WI38 (cell line): ENCODE measurements around the gene RNF145.
"Not testable (repeated sequence)": the region's sequence is repeated elsewhere in the genome, so short reads cannot be mapped to it uniquely, and the experiment has no call there.

Source experiments
- H3K4me3 ChIP-seq: 2 replicates; pipeline ENCODE4 v1.5.1; 2011; ENCODE audit warnings: low read depth, mild to moderate bottlenecking, control low read depth, low read length
- TF ChIP-seq, protein P1 (sequence below): IDR thresholded peaks from 2 replicates; pipeline ENCODE4 v1.5.1; 2012; ENCODE audit warnings: low read depth, mild to moderate bottlenecking, control low read depth, low read length

RNF145 gene

DNA sequence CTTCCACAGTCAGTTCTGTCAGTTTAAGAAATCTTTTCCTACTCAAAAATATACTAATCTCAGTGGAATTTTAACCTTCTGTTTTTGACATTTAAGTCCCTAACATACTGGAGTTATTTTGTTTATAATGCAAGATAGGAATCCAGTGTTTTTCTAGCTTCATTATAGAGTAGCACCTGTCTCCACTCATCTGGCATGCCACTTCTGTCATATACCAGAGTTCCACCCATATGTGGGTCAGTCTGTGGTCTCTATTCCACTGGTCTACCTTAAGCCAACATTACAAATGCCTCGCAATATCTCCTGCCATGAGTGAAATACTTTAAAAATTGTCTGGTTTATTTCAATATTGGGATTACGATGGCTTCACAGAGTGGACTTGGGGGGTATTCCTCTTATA is 42.9 kb downstream of the RNF145 start:
- TF ChIP-seq, protein P1, sequence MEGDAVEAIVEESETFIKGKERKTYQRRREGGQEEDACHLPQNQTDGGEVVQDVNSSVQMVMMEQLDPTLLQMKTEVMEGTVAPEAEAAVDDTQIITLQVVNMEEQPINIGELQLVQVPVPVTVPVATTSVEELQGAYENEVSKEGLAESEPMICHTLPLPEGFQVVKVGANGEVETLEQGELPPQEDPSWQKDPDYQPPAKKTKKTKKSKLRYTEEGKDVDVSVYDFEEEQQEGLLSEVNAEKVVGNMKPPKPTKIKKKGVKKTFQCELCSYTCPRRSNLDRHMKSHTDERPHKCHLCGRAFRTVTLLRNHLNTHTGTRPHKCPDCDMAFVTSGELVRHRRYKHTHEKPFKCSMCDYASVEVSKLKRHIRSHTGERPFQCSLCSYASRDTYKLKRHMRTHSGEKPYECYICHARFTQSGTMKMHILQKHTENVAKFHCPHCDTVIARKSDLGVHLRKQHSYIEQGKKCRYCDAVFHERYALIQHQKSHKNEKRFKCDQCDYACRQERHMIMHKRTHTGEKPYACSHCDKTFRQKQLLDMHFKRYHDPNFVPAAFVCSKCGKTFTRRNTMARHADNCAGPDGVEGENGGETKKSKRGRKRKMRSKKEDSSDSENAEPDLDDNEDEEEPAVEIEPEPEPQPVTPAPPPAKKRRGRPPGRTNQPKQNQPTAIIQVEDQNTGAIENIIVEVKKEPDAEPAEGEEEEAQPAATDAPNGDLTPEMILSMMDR: no peak
- no peak overlapping the region for H3K4me3 ChIP-seq

DNA sequence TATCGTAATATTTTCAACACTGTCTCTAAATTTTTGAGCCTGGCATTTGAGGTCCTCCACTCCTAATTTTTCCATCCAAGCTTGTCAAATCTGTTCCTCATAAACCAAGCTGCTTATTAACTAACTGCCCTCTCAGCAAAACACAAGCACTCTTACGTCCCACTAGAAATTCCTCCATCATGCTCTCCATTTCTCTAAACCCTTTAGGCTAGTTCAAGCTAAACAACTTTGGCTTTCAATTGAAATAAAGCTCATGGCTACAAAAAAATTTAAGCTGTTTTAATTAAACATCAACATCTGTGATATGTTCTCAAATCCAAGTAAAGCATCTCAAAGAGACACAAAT is 45.7 kb downstream of the RNF145 start:
- no peak overlapping the region for H3K4me3 ChIP-seq
- TF ChIP-seq, protein P1: no peak

DNA sequence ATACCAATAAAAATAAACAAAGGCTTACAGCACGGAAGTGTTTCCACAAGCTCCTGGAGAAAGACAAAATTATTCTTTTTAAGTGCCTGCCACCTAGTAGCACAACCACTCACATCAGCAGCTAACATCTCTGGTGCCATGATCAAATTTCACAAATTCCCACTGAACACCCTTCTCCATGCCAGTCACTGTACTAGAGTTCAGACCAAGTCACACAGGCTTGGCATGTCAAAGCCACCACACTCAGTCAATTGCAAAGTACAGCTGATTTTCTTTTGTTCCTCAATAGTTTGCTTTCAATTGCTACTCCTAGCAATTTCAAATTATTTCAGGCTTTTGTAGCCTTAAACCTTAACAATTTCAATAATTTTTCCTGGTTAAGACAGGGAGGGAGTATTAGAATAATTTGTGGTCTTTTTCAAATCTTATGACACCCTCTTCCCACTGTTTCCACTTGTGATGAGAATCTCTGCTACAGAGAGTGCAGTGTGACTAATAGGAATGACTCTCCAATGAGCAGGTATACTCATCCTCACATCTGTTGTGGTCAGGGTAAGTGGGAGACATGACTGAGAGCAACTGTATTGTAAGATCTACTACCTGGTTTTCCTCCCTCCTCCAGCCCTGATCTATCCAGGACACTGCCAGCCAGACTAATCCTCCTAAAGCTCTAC is 46.2 kb downstream of the RNF145 start:
- TF ChIP-seq, protein P1: no peak

DNA sequence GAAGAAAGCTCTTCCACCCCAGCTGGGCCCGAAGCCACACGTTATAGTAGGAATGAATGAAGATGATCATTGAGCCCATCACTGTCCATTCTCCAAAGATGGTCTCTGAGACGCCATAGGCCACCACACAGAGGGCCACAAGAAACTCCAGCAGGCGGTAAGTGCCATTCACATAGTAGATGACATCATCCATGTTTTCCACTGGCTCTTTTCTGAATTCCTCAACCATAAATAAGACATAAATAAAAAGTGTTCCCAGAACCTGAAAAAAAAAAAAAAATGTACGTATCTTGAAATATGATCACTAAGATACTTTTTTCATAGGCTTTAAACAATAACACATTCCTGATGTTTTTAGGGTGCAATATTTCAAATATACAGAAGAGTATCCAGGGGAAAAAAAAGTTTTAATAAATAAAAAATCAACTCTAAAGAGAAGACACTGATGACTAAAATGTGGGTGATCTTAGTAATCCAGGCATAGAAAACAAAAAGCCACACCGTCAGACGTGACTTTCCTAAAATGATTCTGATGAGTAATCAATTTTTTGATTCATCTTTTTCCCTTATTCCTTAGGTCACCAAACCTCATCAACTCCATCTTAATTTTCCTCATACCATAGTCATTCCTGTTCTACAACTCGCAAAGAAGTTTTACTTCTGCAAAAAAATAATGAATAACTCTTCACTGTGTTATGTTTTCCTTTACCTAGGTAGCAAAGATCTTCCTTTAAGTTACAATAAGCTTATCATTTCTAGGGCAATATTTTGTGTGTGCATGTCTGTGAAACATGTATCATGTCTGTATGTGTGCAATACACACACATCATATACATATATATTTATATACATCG is 47.8 kb downstream of the RNF145 start:
- H3K4me3 ChIP-seq: no peak overlapping the region

More for the DNA sequence above, 46.2 kb downstream of the RNF145 start:
- no peak overlapping the region for H3K4me3 ChIP-seq

DNA sequence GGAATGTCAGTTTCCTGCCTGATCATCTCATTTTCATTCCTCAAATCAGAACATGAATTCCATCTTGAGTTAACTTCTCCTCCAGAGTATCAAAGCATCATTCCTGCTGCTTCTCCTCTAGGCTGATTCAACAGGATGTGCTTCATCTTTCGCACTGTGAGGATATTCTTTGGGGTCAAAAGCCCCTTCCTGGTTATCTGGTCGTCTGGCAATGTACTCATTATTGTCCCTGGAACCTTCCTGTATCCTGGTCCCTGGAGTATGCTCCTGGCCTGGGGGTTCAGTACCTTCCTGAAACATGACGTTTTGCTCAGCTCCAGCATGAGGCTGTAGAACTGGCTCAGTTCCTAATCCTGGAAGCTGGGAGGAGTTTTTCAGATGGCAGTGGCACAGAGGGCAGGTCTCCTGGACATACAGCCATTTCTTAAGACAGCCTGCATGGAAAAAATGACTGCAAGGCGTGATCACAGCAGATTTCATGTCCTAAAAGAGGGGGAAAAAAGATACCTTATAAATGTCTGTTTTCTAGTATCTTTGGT is 50.7 kb downstream of the RNF145 start:
- not testable (repeated sequence) for H3K4me3 ChIP-seq

More for the DNA sequence above, 47.8 kb downstream of the RNF145 start:
- TF ChIP-seq, protein P1: no peak

DNA sequence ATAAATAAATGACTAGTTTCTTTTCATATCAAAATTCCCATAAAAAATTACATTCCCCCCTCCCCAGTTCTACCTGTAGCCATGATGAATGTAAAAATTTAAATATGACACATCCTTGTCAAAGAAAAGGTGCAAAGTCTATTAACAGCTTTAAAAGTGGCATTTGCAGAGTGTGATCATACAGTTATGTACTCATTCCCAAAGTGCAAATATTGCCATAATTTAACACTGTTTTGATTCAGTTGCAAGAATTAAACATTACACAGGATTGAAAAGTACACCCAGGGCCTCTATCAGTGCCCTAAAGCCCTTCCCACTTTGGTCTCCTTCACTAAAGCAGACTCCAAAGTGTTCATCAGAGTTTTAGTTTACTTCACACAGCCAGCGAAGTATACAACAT is 51.8 kb downstream of the RNF145 start:
- no peak overlapping the region for H3K4me3 ChIP-seq
- TF ChIP-seq, protein P1: no peak

DNA sequence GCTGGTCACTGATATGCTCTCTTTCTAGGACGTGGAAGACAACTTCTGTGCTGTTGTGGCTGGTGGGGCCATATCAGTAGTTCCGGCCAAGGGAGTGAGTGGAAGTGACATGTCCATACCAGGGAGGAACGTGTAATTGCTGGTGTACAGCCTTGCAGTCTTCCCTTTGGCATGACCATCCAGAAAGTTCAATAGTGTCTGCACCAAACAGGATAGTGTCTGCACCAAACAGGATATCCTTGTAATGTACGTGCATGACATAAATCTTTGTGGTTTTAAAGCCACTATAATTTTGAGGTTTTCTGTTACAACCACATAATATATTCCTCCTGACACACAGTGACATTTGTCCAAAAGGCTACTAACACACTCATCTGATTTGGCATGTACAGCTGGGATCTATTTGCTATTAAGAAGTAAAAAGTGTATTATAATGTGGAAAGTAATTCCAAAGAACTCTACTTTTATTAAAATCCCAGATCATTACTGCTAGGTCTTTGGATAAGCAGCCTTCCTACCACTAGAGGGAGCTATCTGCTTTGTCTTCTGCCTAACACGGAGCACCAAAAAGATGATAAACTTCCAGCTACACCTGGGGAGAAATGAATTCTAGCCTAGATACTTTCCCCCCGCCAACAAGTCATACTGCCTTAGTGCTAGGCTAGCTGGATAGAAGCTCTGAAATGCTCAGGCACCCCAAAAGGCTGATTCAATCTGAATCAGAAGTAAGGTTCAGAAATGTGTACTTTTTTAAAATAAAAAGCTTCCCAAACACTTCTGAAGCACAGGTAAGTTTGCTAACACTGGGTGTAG is 52.7 kb downstream of the RNF145 start:
- TF ChIP-seq, protein P1: peak; percentile 50; the same call in 1 of the 2 replicates
- H3K4me3 ChIP-seq: no peak overlapping the region
